SK-N-SH treated with all-trans-retinoic acid at 6 μM for 48 hours (cell line): ENCODE results near the gene PNPLA7.
"Not testable (repeated sequence)": the region's sequence is repeated elsewhere in the genome, so short reads cannot be mapped to it uniquely, and the experiment has no call there.

Experiments used
- ATAC-seq: fragments of 200-7000 bp; cut with Tn5 transposase; 3 replicates; pipeline ENCODE4 v1.9.1; 2020; ENCODE audit warnings: mild to moderate bottlenecking, moderate library complexity
- ARNTL ChIP-seq: fragments of 450-650 bp; formaldehyde crosslinking; IDR thresholded peaks from 2 replicates; pipeline ENCODE4 v1.5.0; 2020; ENCODE audit warnings: low read depth, mild to moderate bottlenecking, moderate library complexity, borderline replicate concordance
- BACH2 ChIP-seq: fragments of 250-450 bp; sonication (Bioruptor Pico); IDR thresholded peaks from 2 replicates; pipeline ENCODE4 v1.9.0; 2021; ENCODE audit warnings: mild to moderate bottlenecking, borderline replicate concordance
- CSDC2 ChIP-seq: fragments of 250-450 bp; sonication (Bioruptor Pico); IDR thresholded peaks from 2 replicates; pipeline ENCODE4 v1.5.0; 2020; ENCODE audit warnings: mild to moderate bottlenecking, moderate library complexity
- CSRNP3 ChIP-seq: fragments of 250-450 bp; sonication (Bioruptor Pico); IDR thresholded peaks from 2 replicates; pipeline ENCODE4 v1.5.1; 2021; ENCODE audit warnings: mild to moderate bottlenecking, moderate library complexity
- ESRRG ChIP-seq: fragments of 250-450 bp; sonication (Bioruptor Pico); IDR thresholded peaks from 2 replicates; pipeline ENCODE4 v1.6.1; 2021; ENCODE audit warnings: mild to moderate bottlenecking
- GLIS3 ChIP-seq: fragments of 250-450 bp; sonication (Bioruptor Pico); IDR thresholded peaks from 2 replicates; pipeline ENCODE4 v1.5.0; 2020; ENCODE audit warnings: mild to moderate bottlenecking, moderate library complexity
- ISL1 ChIP-seq: fragments of 250-450 bp; sonication (Bioruptor Pico); IDR thresholded peaks from 2 replicates; pipeline ENCODE4 v2.1.2; 2022; ENCODE audit warnings: mild to moderate bottlenecking, moderate library complexity
- OSR1 ChIP-seq: fragments of 250-450 bp; sonication (Bioruptor Pico); IDR thresholded peaks from 2 replicates; pipeline ENCODE4 v1.8.0; 2022; ENCODE audit warnings: moderate library complexity, mild to moderate bottlenecking, inconsistent platforms
- POU6F1 ChIP-seq: fragments of 250-450 bp; sonication (Bioruptor Pico); IDR thresholded peaks from 2 replicates; pipeline ENCODE4 v1.8.0; 2021; ENCODE audit warnings: low read depth, mild to moderate bottlenecking, moderate library complexity, borderline replicate concordance
- RARB ChIP-seq: fragments of 250-450 bp; sonication (Bioruptor Pico); IDR thresholded peaks from 2 replicates; pipeline ENCODE4 v1.8.0; 2021; ENCODE audit warnings: mild to moderate bottlenecking, moderate library complexity
- SNAI2 ChIP-seq: fragments of 250-450 bp; sonication (Bioruptor Pico); IDR thresholded peaks from 2 replicates; pipeline ENCODE4 v1.5.0; 2020; ENCODE audit warnings: mild to moderate bottlenecking, moderate library complexity
- TCF4 ChIP-seq: fragments of 250-450 bp; sonication (Bioruptor Pico); IDR thresholded peaks from 2 replicates; pipeline ENCODE4 v1.8.0; 2021; ENCODE audit warnings: mild to moderate bottlenecking, moderate library complexity, borderline replicate concordance
- TOX ChIP-seq: fragments of 250-450 bp; sonication (Bioruptor Pico); IDR thresholded peaks from 2 replicates; pipeline ENCODE4 v1.8.0; 2021; ENCODE audit warnings: mild to moderate bottlenecking, moderate library complexity, borderline replicate concordance
- TSHZ2 ChIP-seq: fragments of 250-450 bp; sonication (Bioruptor Pico); IDR thresholded peaks from 2 replicates; pipeline ENCODE4 v1.5.0; 2020; ENCODE audit warnings: mild to moderate bottlenecking, moderate library complexity
- ZC3H10 ChIP-seq: fragments of 250-450 bp; sonication (Bioruptor Pico); IDR thresholded peaks from 2 replicates; pipeline ENCODE4 v1.5.1; 2021; ENCODE audit warnings: mild to moderate bottlenecking, moderate library complexity
- ZFP30 ChIP-seq: fragments of 450-650 bp; formaldehyde crosslinking; IDR thresholded peaks from 2 replicates; pipeline ENCODE4 v1.5.0; 2022; ENCODE audit warnings: mild to moderate bottlenecking, moderate library complexity
- ZNF565 ChIP-seq: fragments of 450-650 bp; formaldehyde crosslinking; conservative IDR thresholded peaks from 2 replicates; pipeline ENCODE4 v1.5.0; 2020; ENCODE audit warnings: low read depth, mild to moderate bottlenecking, moderate library complexity
- ZNF70 ChIP-seq: fragments of 450-650 bp; formaldehyde crosslinking; IDR thresholded peaks from 2 replicates; pipeline ENCODE4 v1.5.0; 2020; ENCODE audit warnings: mild to moderate bottlenecking, moderate library complexity
- ZNF8 ChIP-seq: fragments of 450-650 bp; formaldehyde crosslinking; IDR thresholded peaks from 2 replicates; pipeline ENCODE4 v1.5.0; 2020; ENCODE audit warnings: mild to moderate bottlenecking, moderate library complexity

Gene PNPLA7

GRCh38 chr9:137569609-137570203 is 19.5 kb upstream of the PNPLA7 start:
- no peak for ATAC-seq
- TF ChIP-seq CSDC2 (CRISPR knock-in tag) = no peak
- no peak for TF ChIP-seq ZNF70 (CRISPR knock-in tag)
- TF ChIP-seq SNAI2 = no peak
- no peak for TF ChIP-seq ZC3H10 (CRISPR knock-in tag)
- no peak for TF ChIP-seq TCF4
- TF ChIP-seq ARNTL (CRISPR knock-in tag) = no peak
- TF ChIP-seq BACH2 (CRISPR knock-in tag) = no peak
- TF ChIP-seq POU6F1 = no peak
- TF ChIP-seq CSRNP3 (CRISPR knock-in tag) = no peak
- TF ChIP-seq TSHZ2 = no peak
- no peak for TF ChIP-seq ISL1 (CRISPR knock-in tag)
- TF ChIP-seq TOX (CRISPR knock-in tag) = no peak
- TF ChIP-seq GLIS3 (CRISPR knock-in tag) = no peak
- no peak for TF ChIP-seq ZNF8 (CRISPR knock-in tag)
- no peak for TF ChIP-seq ZFP30 (CRISPR knock-in tag)
- TF ChIP-seq RARB (CRISPR knock-in tag) = no peak
- TF ChIP-seq ZNF565 (CRISPR knock-in tag) = no peak
- no peak for TF ChIP-seq OSR1 (CRISPR knock-in tag)
- TF ChIP-seq, all 23 proteins: peak for 0

GRCh38 chr9:137568445-137568844 is 18.2 kb upstream of the PNPLA7 start:
- not testable (repeated sequence) for ATAC-seq

GRCh38 chr9:137564817-137565411 is 14.7 kb upstream of the PNPLA7 start:
- TF ChIP-seq TCF4 (no peak), ZNF70 (CRISPR knock-in tag) (no peak), ZFP30 (CRISPR knock-in tag) (no peak), ZNF8 (CRISPR knock-in tag) (no peak), CSDC2 (CRISPR knock-in tag) (no peak), ZC3H10 (CRISPR knock-in tag) (no peak), ESRRG (no peak), SNAI2 (no peak), RARB (CRISPR knock-in tag) (no peak)
- ATAC-seq = no peak; the same call in 2 of the 3 replicates

- no peak; the same call in 2 of the 3 replicates for ATAC-seq
- no peak for TF ChIP-seq SNAI2
- no peak for TF ChIP-seq TCF4
- TF ChIP-seq ESRRG = no peak
- TF ChIP-seq TSHZ2 = no peak
- TF ChIP-seq RARB (CRISPR knock-in tag) = no peak
- no peak for TF ChIP-seq TOX (CRISPR knock-in tag)
- no peak for TF ChIP-seq CSDC2 (CRISPR knock-in tag)
- TF ChIP-seq ZFP30 (CRISPR knock-in tag) = no peak
- TF ChIP-seq POU6F1 = no peak
- TF ChIP-seq, all 23 proteins: peak for 0
These were observed 13.9 kb upstream of the PNPLA7 start for GRCh38 chr9:137564134-137564533.
